Endothelial cell of umbilical vein (primary cell): Measurements from ENCODE around the gene TACSTD2. TPM values are rescaled to one million over a fixed set of nuclear protein-coding genes. Genes with fewer than 3 reads are reported as not detected.

Source experiments
- BruUV-seq: library from RNA; stranded (reverse); fragments of 400-500 nt; replicated peaks from 2 replicates; lab custom pipeline; 2021; lab: Mats Ljungman, UMichigan
- CTCF ChIA-PET: fragments of 300-600, 350-600 bp; sonication (Branson Sonifier 250); formaldehyde crosslinking; loops from one replicate; lab custom pipeline; 2021; ENCODE audit warnings: antibody characterized with exemption, inconsistent platforms; lab: Charles Lee
- POLR2A ChIA-PET: fragments of 300-600, 350-600 bp; sonication (Branson Sonifier 250); formaldehyde crosslinking; loops from one replicate; lab custom pipeline; 2021; ENCODE audit warnings: antibody characterized with exemption, inconsistent platforms; lab: Charles Lee
- DNase-seq: peaks from one replicate; pipeline ENCODE4 v3.0.0-alpha.2; 2011; ENCODE audit warnings: low read depth, low spot score
- FAIRE-seq: peaks from 2 replicates; lab custom pipeline; 2011; peaks lifted over from hg19 to GRCh38; lab: Jason Lieb, UNC
- H2AFZ ChIP-seq: 2 replicates; pipeline ENCODE4 v1.6.0; 2012; ENCODE audit warnings: low read depth, low read length, control low read depth, inconsistent platforms
- H3K27ac ChIP-seq: 2 replicates; pipeline ENCODE4 v1.5.1; 2011; ENCODE audit warnings: low read depth, mild to moderate bottlenecking, control low read depth, low read length, moderate library complexity; ENCODE audit not compliant: insufficient read depth
- H3K27me3 ChIP-seq, 2 experiments: 2 replicates each; pipeline versions ENCODE4 v1.6.0 to v1.6.1; 2011; ENCODE audit warnings: low read length in 2 of 2, mixed read lengths in 1 of 2; ENCODE audit not compliant: control insufficient read depth in 2 of 2, insufficient read depth in 2 of 2
- H3K36me3 ChIP-seq, 2 experiments: 2 replicates in 1 of 2; 3 replicates in 1 of 2; pipeline ENCODE4 v1.5.1; 2011; ENCODE audit warnings: low read length in 2 of 2, mild to moderate bottlenecking in 1 of 2, moderate library complexity in 1 of 2; ENCODE audit not compliant: control insufficient read depth in 2 of 2, insufficient read depth in 2 of 2; ENCODE audit errors: extremely low read depth in 1 of 2
- H3K4me1 ChIP-seq: 3 replicates; pipeline ENCODE4 v1.5.1; 2011; ENCODE audit warnings: mild to moderate bottlenecking, low read length; ENCODE audit not compliant: control insufficient read depth, insufficient read depth; ENCODE audit errors: extremely low read depth
- H3K4me2 ChIP-seq: 2 replicates; pipeline ENCODE4 v1.6.1; 2011; ENCODE audit warnings: low read length, control low read depth, mixed read lengths; ENCODE audit not compliant: insufficient read depth
- H3K4me3 ChIP-seq, 3 experiments: fragments of 200-600 bp in 1 of 3; sonication (generic), shearing (Covaris generic) in 1 of 3; replicated peaks in 1 of 3; 2 replicates each; pipeline ENCODE4 v1.5.1; 2011 to 2016; ENCODE audit warnings: control low read depth in 3 of 3, low read length in 3 of 3, mild to moderate bottlenecking in 2 of 3, inconsistent platforms in 1 of 3, low read depth in 1 of 3, moderate library complexity in 1 of 3; ENCODE audit not compliant: insufficient read depth in 1 of 3
- H3K79me2 ChIP-seq: 2 replicates; pipeline ENCODE4 v1.6.0; 2012; ENCODE audit warnings: low read length, inconsistent platforms; ENCODE audit not compliant: control insufficient read depth, insufficient read depth
- H3K9ac ChIP-seq: replicated peaks from 2 replicates; pipeline ENCODE3; 2011; ENCODE audit warnings: low read length, control low read depth; ENCODE audit not compliant: insufficient read depth; ENCODE audit errors: extremely low read depth
- H3K9me1 ChIP-seq: replicated peaks from 3 replicates; pipeline ENCODE4 v1.6.0; 2011; ENCODE audit warnings: mild to moderate bottlenecking, low read length; ENCODE audit not compliant: control insufficient read depth, insufficient read depth; ENCODE audit errors: extremely low read depth
- H3K9me3 ChIP-seq: replicated peaks from 2 replicates; pipeline ENCODE4 v1.5.1; 2012; ENCODE audit warnings: low read length, inconsistent platforms; ENCODE audit not compliant: control insufficient read depth, insufficient read depth
- H4K20me1 ChIP-seq: replicated peaks from 2 replicates; pipeline ENCODE3; 2011; ENCODE audit warnings: mild to moderate bottlenecking, low read length; ENCODE audit not compliant: control insufficient read depth, insufficient read depth; ENCODE audit errors: extremely low read depth
- EZH2 ChIP-seq: IDR thresholded peaks from 2 replicates; pipeline ENCODE4 v1.6.1; 2012; ENCODE audit warnings: borderline replicate concordance, low read depth, mild to moderate bottlenecking, moderate library complexity, low read length, inconsistent platforms; ENCODE audit not compliant: severe bottlenecking
- FOS ChIP-seq: IDR thresholded peaks from 2 replicates; pipeline ENCODE4 v1.6.1; 2011; ENCODE audit warnings: mild to moderate bottlenecking, low read length, moderate library complexity, borderline replicate concordance; ENCODE audit not compliant: insufficient read depth
- GATA2 ChIP-seq: IDR thresholded peaks from 2 replicates; pipeline ENCODE4 v1.7.0; 2011; ENCODE audit warnings: low read depth, mild to moderate bottlenecking, moderate library complexity, mixed read lengths, low read length; ENCODE audit not compliant: insufficient read length, insufficient read depth
- JUN ChIP-seq: IDR thresholded peaks from 2 replicates; pipeline ENCODE4 v1.6.1; 2011; ENCODE audit warnings: borderline replicate concordance, low read depth; ENCODE audit not compliant: insufficient read length, insufficient read depth
- MAX ChIP-seq: IDR thresholded peaks from 2 replicates; pipeline ENCODE4 v1.6.1; 2011; ENCODE audit not compliant: insufficient read depth, insufficient read length
- MYC ChIP-seq: IDR thresholded peaks from one replicate; pipeline ENCODE4 v1.6.1; 2011; ENCODE audit warnings: mild to moderate bottlenecking, low read depth, low read length
- POLR2A ChIP-seq: IDR thresholded peaks from 2 replicates; pipeline ENCODE4 v1.6.1; 2012; ENCODE audit warnings: low read depth, mild to moderate bottlenecking, control low read depth, low read length
- POLR2AphosphoS5 ChIP-seq: IDR thresholded peaks from 2 replicates; pipeline ENCODE4 v1.6.1; 2012; ENCODE audit warnings: low read depth, mild to moderate bottlenecking, control low read depth, low read length, moderate library complexity; ENCODE audit not compliant: insufficient read depth
- dilution Hi-C: fragments of 300-500 bp; cut with MboI; formaldehyde crosslinking; loops from one replicate; pipeline ENCODE4 v1.15.0; 2019; ENCODE audit warnings: low sequenced_read_pairs; ENCODE audit not compliant: extremely low pct_ligation_motif_present
- intact Hi-C: fragments of 100-400 bp; cut with micrococcal nuclease; formaldehyde crosslinking; loops from one replicate; pipeline ENCODE4 v1.10.0; 2022
- polyA plus RNA-seq, 4 experiments: library from polyadenylated mRNA; depleted of rRNA in 3 of 4; stranded (reverse) in 3 of 4; unstranded in 1 of 4; fragments of >200 nt; gene quantifications; 2 replicates each; pipeline versions ENCODE4 v1.2.1 to v1.2.3, GENCODE V29; 2011 to 2012; ENCODE audit warnings: missing spikeins in 1 of 4
- total RNA-seq: library from RNA; stranded (reverse); gene quantifications from 2 replicates; pipeline ENCODE4 v1.2.3, GENCODE V29; 2021
- TF ChIP-seq, protein P1 (sequence below), 2 donors: IDR thresholded peaks; 1 replicate in 1 of 2; 2 replicates in 1 of 2; pipeline ENCODE4 v1.5.1; 2011; ENCODE audit warnings: low read length in 2 of 2, mild to moderate bottlenecking in 2 of 2, moderate library complexity in 2 of 2, control low read depth in 1 of 2, inconsistent platforms in 1 of 2, low read depth in 1 of 2; ENCODE audit not compliant: insufficient read depth in 1 of 2; ENCODE audit errors: extremely low read depth in 1 of 2

TACSTD2 gene
- total and polyA plus RNA-seq, 2 donors (not counting 3 experiments of a cell fraction or from before 2014, with no cell fraction given): 30.7 to 43.3 TPM

DNA sequence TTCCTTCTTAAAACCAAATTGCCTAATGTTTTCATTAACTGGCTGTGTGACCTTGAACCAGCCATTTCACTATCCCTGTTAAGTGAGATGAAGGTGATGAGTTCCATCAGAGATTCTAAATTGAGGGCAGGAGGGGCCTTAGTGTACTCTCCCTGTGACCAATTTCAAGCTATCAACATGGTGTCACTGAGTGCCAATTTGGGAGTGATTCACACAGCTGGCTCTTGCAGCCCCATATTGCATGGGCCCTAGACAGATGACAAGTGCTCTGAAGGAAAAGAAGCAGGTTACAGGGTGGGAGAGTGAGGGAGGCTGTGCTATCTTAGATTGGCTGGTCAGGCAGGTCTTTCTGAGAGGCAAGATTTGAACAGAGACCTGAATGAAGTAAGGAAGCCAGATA, 13.0 kb upstream of the TACSTD2 start:
- Histone ChIP-seq H3K4me2 (no peak overlapping the region), H3K9me3 (no peaks in the 10 kb centered on the region), H3K79me2 (peaks cover 13% of the 10 kb centered on the region), H3K4me3 (no peak overlapping the region), H4K20me1 (no peaks in the 10 kb centered on the region), H3K4me1 (peaks cover 44% of the 10 kb centered on the region), H3K27ac (no peak overlapping the region), H3K36me3 (peaks cover 0 to 2% of the 10 kb centered on the region in 2 experiments), H2AFZ (no peak overlapping the region), H3K27me3 (no peaks in the 10 kb centered on the region), H3K9me1 (no peaks in the 10 kb centered on the region), H3K9ac (no peak overlapping the region)
- no peak for DNase-seq
- ChIA-PET CTCF (interaction anchor here (0.8 to 2.3 kb wide), 3 partner anchors 14 to 62 kb away, joined by 3 to 6 read pairs (median 3); no protein-coding TSS in a partner anchor), POLR2A (no interaction called here)
- BruUV-seq: no TSS peak
- intact Hi-C loops: loop anchor here (5.0 kb wide), 1 partner anchor 193 kb away; no protein-coding TSS in a partner anchor
- TF ChIP-seq MAX (no peak), POLR2A (no peak), GATA2 (no peak)
- dilution Hi-C loops: no loop called here
- FAIRE-seq: no peak

DNA sequence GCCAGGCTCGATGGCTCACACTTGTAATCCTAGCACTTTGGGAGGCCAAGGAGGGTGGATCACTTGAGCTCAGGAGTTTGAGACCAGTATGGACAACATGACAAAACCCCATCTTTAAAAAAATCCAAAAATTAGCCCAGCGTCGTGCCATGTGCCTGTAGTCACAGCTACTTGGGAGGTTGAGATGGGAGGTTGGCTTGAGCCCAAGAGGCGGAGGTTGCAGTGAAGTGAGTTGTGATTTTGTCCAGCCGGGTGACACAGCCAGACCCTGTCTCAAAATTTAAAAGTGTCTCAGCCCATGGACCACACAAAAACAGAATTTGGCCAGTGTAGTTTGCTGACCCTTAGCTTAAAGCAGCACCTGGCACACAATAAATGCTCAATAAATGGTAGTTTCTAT, 11.3 kb upstream of the TACSTD2 start:
- FAIRE-seq: no peak
- intact Hi-C loops: no loop called here
- no peaks in the 10 kb centered on the region for H3K9me3 ChIP-seq
- TF ChIP-seq POLR2AphosphoS5: no peak
- no peak for TF ChIP-seq MAX
- no peak for TF ChIP-seq JUN
- no peak for TF ChIP-seq MYC
- TF ChIP-seq GATA2: no peak
- TF ChIP-seq, protein P1, sequence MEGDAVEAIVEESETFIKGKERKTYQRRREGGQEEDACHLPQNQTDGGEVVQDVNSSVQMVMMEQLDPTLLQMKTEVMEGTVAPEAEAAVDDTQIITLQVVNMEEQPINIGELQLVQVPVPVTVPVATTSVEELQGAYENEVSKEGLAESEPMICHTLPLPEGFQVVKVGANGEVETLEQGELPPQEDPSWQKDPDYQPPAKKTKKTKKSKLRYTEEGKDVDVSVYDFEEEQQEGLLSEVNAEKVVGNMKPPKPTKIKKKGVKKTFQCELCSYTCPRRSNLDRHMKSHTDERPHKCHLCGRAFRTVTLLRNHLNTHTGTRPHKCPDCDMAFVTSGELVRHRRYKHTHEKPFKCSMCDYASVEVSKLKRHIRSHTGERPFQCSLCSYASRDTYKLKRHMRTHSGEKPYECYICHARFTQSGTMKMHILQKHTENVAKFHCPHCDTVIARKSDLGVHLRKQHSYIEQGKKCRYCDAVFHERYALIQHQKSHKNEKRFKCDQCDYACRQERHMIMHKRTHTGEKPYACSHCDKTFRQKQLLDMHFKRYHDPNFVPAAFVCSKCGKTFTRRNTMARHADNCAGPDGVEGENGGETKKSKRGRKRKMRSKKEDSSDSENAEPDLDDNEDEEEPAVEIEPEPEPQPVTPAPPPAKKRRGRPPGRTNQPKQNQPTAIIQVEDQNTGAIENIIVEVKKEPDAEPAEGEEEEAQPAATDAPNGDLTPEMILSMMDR (IDR thresholded peaks at IDR 0.05; ENCODE audit: extremely low read depth in 1 of 2, insufficient read depth in 1 of 2, low read depth in 1 of 2, low read length in 2 of 2): no peak
- TF ChIP-seq EZH2: no peak
- TF ChIP-seq FOS: no peak
- TF ChIP-seq POLR2A: no peak
- no peak overlapping the region for H3K9ac ChIP-seq
- dilution Hi-C loops: no loop called here
- H3K4me1 ChIP-seq: peaks cover 57% of the 10 kb centered on the region
- H3K4me2 ChIP-seq: no peak overlapping the region
- H3K27me3 ChIP-seq: no peaks in the 10 kb centered on the region
- no peaks in the 10 kb centered on the region for H4K20me1 ChIP-seq
- no peaks in the 10 kb centered on the region for H3K9me1 ChIP-seq
- CTCF ChIA-PET: interaction anchor here (1.1 to 2.3 kb wide), 2 partner anchors 9 to 30 kb away, joined by 3 to 6 read pairs; no protein-coding TSS in a partner anchor
- no peak overlapping the region for H3K4me3 ChIP-seq
- no peak overlapping the region for H3K27ac ChIP-seq
- H3K36me3 ChIP-seq: no peaks in the 10 kb centered on the region
- POLR2A ChIA-PET: no interaction called here
- no peak for DNase-seq
- BruUV-seq: no TSS peak
- H3K79me2 ChIP-seq: peaks cover 13% of the 10 kb centered on the region
- no peak overlapping the region for H2AFZ ChIP-seq
